ENCODE results near the gene ANKDD1B. TPM values are rescaled to one million over a fixed set of nuclear protein-coding genes. Genes with fewer than 3 reads are reported as not detected.
A peak's percentile ranks its signal among the peaks of the same experiment; 100 is the strongest.
"Not testable (repeated sequence)": the region's sequence is repeated elsewhere in the genome, so short reads cannot be mapped to it uniquely, and the experiment has no call there.

ANKDD1B gene
- total RNA-seq, 2 donors from 2014 or later: 1.9 to 2.7 TPM

DNA sequence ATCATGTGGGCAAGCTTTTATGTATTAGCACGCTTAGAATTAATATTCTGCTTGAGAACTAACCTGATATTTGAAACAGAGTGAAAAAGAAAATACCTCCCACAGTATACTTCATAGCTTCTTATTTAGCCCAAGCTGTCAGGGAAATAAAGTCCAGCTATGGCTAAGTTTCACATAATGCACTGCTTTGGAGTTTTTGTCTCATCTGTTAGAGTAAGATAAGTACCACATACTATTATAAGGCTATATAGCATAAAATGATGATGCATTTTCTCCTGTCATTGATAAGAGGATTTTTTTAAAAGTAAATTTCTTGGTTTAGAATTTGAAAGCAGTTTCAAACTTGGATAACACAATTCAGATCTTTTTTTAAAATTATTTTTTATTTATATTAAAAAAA, 2.4 kb upstream of the ANKDD1B start:
- 94% methylated on average over 1 of the region's 1 CpG for WGBS
- TF ChIP-seq POLR2AphosphoS5 (IDR thresholded peaks at IDR 0.05): no peak
- no peak for TF ChIP-seq POLR2A (IDR thresholded peaks at IDR 0.05)
- TF ChIP-seq, protein P1, sequence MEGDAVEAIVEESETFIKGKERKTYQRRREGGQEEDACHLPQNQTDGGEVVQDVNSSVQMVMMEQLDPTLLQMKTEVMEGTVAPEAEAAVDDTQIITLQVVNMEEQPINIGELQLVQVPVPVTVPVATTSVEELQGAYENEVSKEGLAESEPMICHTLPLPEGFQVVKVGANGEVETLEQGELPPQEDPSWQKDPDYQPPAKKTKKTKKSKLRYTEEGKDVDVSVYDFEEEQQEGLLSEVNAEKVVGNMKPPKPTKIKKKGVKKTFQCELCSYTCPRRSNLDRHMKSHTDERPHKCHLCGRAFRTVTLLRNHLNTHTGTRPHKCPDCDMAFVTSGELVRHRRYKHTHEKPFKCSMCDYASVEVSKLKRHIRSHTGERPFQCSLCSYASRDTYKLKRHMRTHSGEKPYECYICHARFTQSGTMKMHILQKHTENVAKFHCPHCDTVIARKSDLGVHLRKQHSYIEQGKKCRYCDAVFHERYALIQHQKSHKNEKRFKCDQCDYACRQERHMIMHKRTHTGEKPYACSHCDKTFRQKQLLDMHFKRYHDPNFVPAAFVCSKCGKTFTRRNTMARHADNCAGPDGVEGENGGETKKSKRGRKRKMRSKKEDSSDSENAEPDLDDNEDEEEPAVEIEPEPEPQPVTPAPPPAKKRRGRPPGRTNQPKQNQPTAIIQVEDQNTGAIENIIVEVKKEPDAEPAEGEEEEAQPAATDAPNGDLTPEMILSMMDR (IDR thresholded peaks at IDR 0.05): no peak
- Histone ChIP-seq H3K27me3 (replicated peaks; ENCODE audit: insufficient read depth) (no peaks in the 10 kb centered on the region), H3K36me3 (no peaks in the 10 kb centered on the region), H3K4me3 (no peak overlapping the region), H3K4me1 (replicated peaks) (no peaks in the 10 kb centered on the region), H3K9me3 (no peaks in the 10 kb centered on the region), H3K27ac (no peak overlapping the region)
- intact Hi-C loops (cut with DNase I): no loop called here
- DNase-seq (ENCODE audit: low spot score): no peak

DNA sequence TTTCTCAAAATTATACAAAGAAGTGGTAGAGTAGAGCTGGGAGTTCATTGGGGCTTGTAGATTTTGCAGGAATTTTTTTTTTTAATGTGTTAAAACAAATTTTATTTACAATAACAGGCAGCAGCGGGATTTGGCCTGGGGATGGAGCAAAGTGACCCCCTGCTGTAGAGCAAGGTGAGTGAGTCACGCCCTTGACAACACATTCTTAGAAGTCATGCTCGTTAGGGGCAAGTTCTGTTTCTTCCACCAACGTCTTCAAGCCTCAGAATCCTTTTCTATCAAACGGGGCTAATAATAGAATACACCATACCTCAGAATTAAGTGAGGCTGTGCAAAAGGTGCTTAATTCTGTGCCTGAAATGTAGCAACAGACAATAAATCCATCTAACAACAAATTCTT, 1.1 kb upstream of the ANKDD1B start:
- WGBS: 90% methylated on average over 5 of the region's 5 CpGs
- Histone ChIP-seq H3K36me3 (no peaks in the 10 kb centered on the region), H3K4me3 (no peak overlapping the region), H3K27ac (no peak overlapping the region), H3K9me3 (no peaks in the 10 kb centered on the region), H3K27me3 (replicated peaks; ENCODE audit: insufficient read depth) (no peaks in the 10 kb centered on the region), H3K4me1 (replicated peaks) (no peaks in the 10 kb centered on the region)
- DNase-seq (ENCODE audit: low spot score): no peak
- intact Hi-C loops (cut with DNase I): no loop called here
- TF ChIP-seq POLR2AphosphoS5 (IDR thresholded peaks at IDR 0.05): no peak
- no peak for TF ChIP-seq POLR2A (IDR thresholded peaks at IDR 0.05)

DNA sequence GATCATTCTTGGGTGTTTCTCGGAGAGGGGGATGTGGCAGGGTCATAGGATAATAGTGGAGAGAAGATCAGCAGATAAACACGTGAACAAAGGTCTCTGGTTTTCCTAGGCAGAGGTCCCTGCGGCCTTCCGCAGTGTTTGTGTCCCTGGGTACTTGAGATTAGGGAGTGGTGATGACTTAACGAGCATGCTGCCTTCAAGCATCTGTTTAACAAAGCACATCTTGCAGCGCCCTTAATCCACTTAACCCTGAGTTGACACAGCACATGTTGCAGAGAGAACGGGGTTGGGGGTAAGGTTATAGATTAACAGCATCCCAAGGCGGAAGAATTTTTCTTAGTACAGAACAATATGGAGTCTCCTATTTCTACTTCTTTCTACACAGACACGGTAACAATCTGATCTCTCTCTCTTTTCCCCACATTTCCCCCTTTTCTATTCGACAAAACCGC, 368 bp upstream of the ANKDD1B start:
- H3K27me3 ChIP-seq (replicated peaks; ENCODE audit: insufficient read depth); H3K36me3 ChIP-seq; H3K4me1 ChIP-seq (replicated peaks); DNase-seq (ENCODE audit: low spot score); intact Hi-C loops (cut with DNase I); H3K9me3 ChIP-seq: not testable (repeated sequence)
- Histone ChIP-seq H3K4me3 (peak overlapping the region; percentile 46 to 50), H3K27ac (peak overlapping the region; percentile 73 to 82)
- 16% methylated on average over 11 of the region's 11 CpGs for WGBS

DNA sequence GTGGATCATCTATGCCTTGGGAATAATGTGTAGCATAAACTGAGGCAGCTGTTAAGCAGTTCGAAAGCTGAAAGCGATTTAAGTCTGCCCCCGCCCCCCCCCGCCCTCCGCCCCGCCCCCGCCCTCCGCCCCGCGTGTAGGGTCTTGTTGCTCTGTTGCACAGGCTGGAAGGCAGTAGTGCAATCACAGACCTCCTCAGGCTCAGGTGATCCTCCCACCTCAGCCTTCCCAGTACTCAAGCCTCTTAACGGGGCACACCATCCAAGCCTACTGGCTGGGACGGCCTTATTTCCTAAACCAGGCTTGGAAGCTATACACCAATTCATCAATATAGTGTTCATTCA, 945 bp downstream of the ANKDD1B start:
- WGBS: 11% methylated on average over 12 of the region's 12 CpGs
- no peaks in the 10 kb centered on the region for H3K4me1 ChIP-seq (replicated peaks)
- H3K27ac ChIP-seq: peak overlapping the region; percentile 73 to 82
- no peaks in the 10 kb centered on the region for H3K36me3 ChIP-seq
- no peak for TF ChIP-seq POLR2AphosphoS5 (IDR thresholded peaks at IDR 0.05)
- intact Hi-C loops (cut with DNase I): no loop called here
- no peak for DNase-seq (ENCODE audit: low spot score)
- no peaks in the 10 kb centered on the region for H3K9me3 ChIP-seq
- no peaks in the 10 kb centered on the region for H3K27me3 ChIP-seq (replicated peaks; ENCODE audit: insufficient read depth)
- H3K4me3 ChIP-seq: peak overlapping the region; percentile 46 to 50

DNA sequence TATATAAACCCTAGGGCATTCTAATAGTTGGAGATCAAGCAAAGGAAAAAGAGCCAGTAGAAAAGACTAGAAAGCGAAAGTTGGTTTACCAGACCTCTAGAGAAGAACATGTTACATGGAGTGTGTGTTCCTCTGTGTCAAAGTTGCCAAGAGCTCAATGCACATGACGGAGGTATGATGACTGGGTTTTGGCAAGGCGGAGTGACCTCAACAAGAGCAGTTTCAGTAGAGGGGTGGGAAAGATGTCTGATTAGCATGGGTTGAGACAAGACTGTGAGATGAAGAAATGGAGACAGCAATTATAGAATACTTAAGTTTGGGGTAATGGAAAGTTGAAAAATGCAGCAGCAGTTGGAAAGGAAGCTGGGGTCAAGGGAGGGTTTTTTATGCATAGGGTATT, 1.6 kb downstream of the ANKDD1B start:
- intact Hi-C loops (cut with DNase I): no loop called here
- H3K9me3 ChIP-seq: no peaks in the 10 kb centered on the region
- H3K4me1 ChIP-seq (replicated peaks): no peaks in the 10 kb centered on the region
- H3K36me3 ChIP-seq: no peaks in the 10 kb centered on the region
- no peaks in the 10 kb centered on the region for H3K27me3 ChIP-seq (replicated peaks; ENCODE audit: insufficient read depth)
- 94% methylated on average over 3 of the region's 3 CpGs for WGBS
- H3K4me3 ChIP-seq: no peak overlapping the region
- no peak overlapping the region for H3K27ac ChIP-seq
- TF ChIP-seq, protein P1 (IDR thresholded peaks at IDR 0.05): no peak
- TF ChIP-seq POLR2A (IDR thresholded peaks at IDR 0.05) (no peak), POLR2AphosphoS5 (IDR thresholded peaks at IDR 0.05) (no peak)
- no peak for DNase-seq (ENCODE audit: low spot score)

DNA sequence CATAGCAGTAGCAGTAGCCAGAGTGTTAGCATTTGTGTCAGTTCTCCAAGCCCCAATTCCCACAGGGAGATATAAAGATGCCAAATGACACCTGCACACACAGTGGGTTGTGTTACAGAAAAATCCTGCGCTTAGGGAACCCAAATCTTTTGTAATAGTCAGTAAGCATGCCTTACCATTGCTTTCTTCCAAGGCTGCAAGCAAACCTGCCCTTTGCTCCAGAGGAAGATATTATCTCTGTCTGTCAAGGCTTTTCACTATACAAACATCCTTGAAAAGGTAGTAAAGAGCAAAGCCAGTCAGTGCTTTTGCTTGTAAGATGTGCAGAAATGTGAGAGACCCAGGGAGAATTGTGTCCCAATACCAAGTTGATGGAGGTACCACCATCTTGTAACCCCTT, 2.9 kb downstream of the ANKDD1B start:
- no peaks in the 10 kb centered on the region for H3K4me1 ChIP-seq (replicated peaks)
- H3K4me3 ChIP-seq: no peak overlapping the region
- intact Hi-C loops (cut with DNase I): no loop called here
- no peak overlapping the region for H3K27ac ChIP-seq
- H3K9me3 ChIP-seq: no peaks in the 10 kb centered on the region
- WGBS: 80% methylated on average over 1 of the region's 1 CpG
- TF ChIP-seq, protein P1 (IDR thresholded peaks at IDR 0.05): no peak
- no peak for TF ChIP-seq POLR2AphosphoS5 (IDR thresholded peaks at IDR 0.05)
- no peak for TF ChIP-seq POLR2A (IDR thresholded peaks at IDR 0.05)
- H3K36me3 ChIP-seq: no peaks in the 10 kb centered on the region
- DNase-seq (ENCODE audit: low spot score): no peak
- no peaks in the 10 kb centered on the region for H3K27me3 ChIP-seq (replicated peaks; ENCODE audit: insufficient read depth)

All from prostate gland (tissue), 2 donors.